Transverse colon (tissue), 4 donors: ENCODE data around the gene LMF2. TPM values are rescaled to one million over a fixed set of nuclear protein-coding genes. Genes with fewer than 3 reads are reported as not detected.
A peak's percentile ranks its signal among the peaks of the same experiment; 100 is the strongest.

ENCODE experiments used
- DNase-seq: peaks from one replicate; pipeline ENCODE4 v3.0.0-alpha.2; 2019
- H3K27ac ChIP-seq, 4 donors: fragments of 200-600 bp; sonication (generic); 2 replicates each; pipeline ENCODE4 v1.5.1; 2016 to 2018; ENCODE audit warnings: inconsistent platforms in 4 of 4
- H3K27me3 ChIP-seq: fragments of 200-600 bp; sonication (generic); 2 replicates; pipeline ENCODE4 v1.5.1; 2017; ENCODE audit warnings: inconsistent platforms
- H3K36me3 ChIP-seq, 4 donors: fragments of 200-600 bp; sonication (generic); 2 replicates each; pipeline ENCODE4 v1.5.1; 2017 to 2019; ENCODE audit warnings: inconsistent platforms in 4 of 4
- H3K4me1 ChIP-seq, 4 donors: fragments of 200-600 bp; sonication (generic); 2 replicates each; pipeline ENCODE4 v1.5.1; 2017 to 2020; ENCODE audit warnings: inconsistent platforms in 4 of 4
- H3K4me3 ChIP-seq, 4 donors: fragments of 200-600 bp; sonication (generic); 1 replicate in 1 of 4; 2 replicates in 3 of 4; pipeline versions ENCODE4 v1.5.1 to v1.6.1; 2017 to 2019; ENCODE audit warnings: inconsistent platforms in 4 of 4
- H3K9me3 ChIP-seq, 2 donors: fragments of 200-600 bp; sonication (generic); 2 replicates each; pipeline ENCODE4 v1.5.1; 2017 to 2019; ENCODE audit warnings: inconsistent platforms in 2 of 2
- CTCF ChIP-seq, 5 experiments: fragments of 200-600 bp in 3 of 5; fragments of 450-650 bp in 2 of 5; sonication (generic) in 3 of 5; IDR thresholded peaks; 1 replicate in 2 of 5; 2 replicates in 3 of 5; pipeline ENCODE4 v1.5.1; 2016 to 2017; ENCODE audit warnings: antibody characterized with exemption in 5 of 5, inconsistent platforms in 3 of 5, mild to moderate bottlenecking in 2 of 5, moderate library complexity in 1 of 5
- EP300 ChIP-seq: sonication (generic); formaldehyde crosslinking; IDR thresholded peaks from one replicate; pipeline ENCODE4 v1.6.1; 2017; ENCODE audit warnings: antibody characterized with exemption, low read depth
- POLR2A ChIP-seq: fragments of 450-650 bp; IDR thresholded peaks from one replicate; pipeline ENCODE4 v1.6.1; 2016; ENCODE audit warnings: antibody characterized with exemption, mild to moderate bottlenecking, moderate library complexity
- POLR2AphosphoS5 ChIP-seq, 3 donors: sonication (generic); formaldehyde crosslinking; IDR thresholded peaks; one replicate each; pipeline ENCODE4 v1.6.1; 2016; ENCODE audit warnings: antibody characterized with exemption in 3 of 3
- WGBS, 2 donors: methylation state at CpG; one replicate each; pipeline ENCODE4 v1.1.5; 2018; ENCODE audit warnings: low coverage in 1 of 2; 5-methylcytosine and 5-hydroxymethylcytosine counted together
- in situ Hi-C, 4 donors: fragments of 200-750 bp; cut with MboI; loops; one replicate each; pipeline versions ENCODE4 v1.15.0 to v1.15.1; 2017; ENCODE audit warnings: low sequenced_read_pairs in 3 of 4, low pct_ligation_motif_present in 1 of 4, low pct_unique_long_range_greater_than_20kb in 1 of 4
- intact Hi-C: fragments of 100-400 bp; cut with DNase I; formaldehyde crosslinking; loops from one replicate; pipeline ENCODE4 v1.15.1; 2023; ENCODE audit warnings: low total_unique reads
- total RNA-seq, 4 donors: library from RNA; depleted of rRNA; stranded (reverse); fragments of >200 nt; gene quantifications; one replicate each; pipeline ENCODE4 v1.1.0, GENCODE V29; 2016

The LMF2 gene
- total RNA-seq, 4 donors from 2014 or later, result 54.0 to 119 (median 79.9) TPM

DNA sequence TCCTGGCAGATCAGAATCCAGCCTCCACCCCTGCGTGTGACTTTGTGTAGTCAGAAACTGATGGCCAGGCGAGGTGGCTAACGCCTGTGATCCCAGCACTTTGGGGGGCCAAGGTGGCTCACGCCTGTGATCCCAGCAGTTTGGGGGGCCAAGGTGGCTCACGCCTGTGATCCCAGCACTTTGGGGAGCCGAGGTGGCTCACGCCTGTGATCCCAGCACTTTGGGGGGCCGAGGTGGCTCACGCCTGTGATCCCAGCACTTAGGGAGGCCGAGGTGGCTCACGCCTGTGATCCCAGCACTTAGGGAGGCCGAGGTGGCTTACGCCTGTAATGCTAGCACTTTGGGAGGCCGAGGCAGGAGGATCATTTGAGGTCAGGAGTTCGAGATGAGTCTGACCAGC lies 5.7 kb upstream of the LMF2 start:
- 83 to 97% methylated on average over 1 to 15 of the region's 15 CpGs for WGBS, 2 donors
- no peaks in the 10 kb centered on the region for H3K27me3 ChIP-seq
- H3K4me1 ChIP-seq, result peaks cover 0 to 14% (median 10%) of the 10 kb centered on the region in 4 donors
- in situ Hi-C loops (no loop called here), intact Hi-C loops (no loop called here)
- H3K4me3 ChIP-seq, result no peak overlapping the region
- peaks cover 0 to 6% (median 3%) of the 10 kb centered on the region in 4 donors for H3K36me3 ChIP-seq
- no peaks in the 10 kb centered on the region for H3K9me3 ChIP-seq
- no peak for DNase-seq
- no peak overlapping the region for H3K27ac ChIP-seq
- TF ChIP-seq POLR2A (no peak), EP300 (no peak), CTCF (IDR thresholded peaks at IDR 0.05) (no peak), POLR2AphosphoS5 (IDR thresholded peaks at IDR 0.05) (no peak)

DNA sequence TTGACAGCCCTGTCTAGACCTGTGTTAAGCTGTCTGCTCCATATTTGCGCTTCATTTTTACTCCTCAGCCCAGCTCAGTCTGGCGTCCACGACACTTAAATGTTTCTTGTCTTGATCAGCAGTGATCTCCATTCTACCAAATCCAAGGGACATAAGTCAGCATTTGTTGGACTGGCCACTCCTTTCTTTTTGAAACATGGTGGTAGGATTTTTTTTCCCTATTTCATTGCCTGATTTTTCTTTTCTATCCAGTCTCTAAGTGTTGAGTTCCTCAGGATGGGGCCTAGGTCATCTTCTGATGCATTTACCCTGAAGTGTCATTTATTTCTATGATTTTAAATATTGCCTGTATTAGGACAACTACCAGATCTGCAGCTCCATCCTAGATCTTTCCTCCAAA lies 1.4 kb upstream of the LMF2 start:
- H3K4me3 ChIP-seq, result peak overlapping the region in 3 of 4 donors; percentile 64 to 84 (median 64)
- H3K4me1 ChIP-seq, result peaks cover 8 to 30% (median 21%) of the 10 kb centered on the region in 4 donors
- TF ChIP-seq CTCF (IDR thresholded peaks at IDR 0.05), result no peak
- TF ChIP-seq EP300, result no peak
- no peak for TF ChIP-seq POLR2AphosphoS5 (IDR thresholded peaks at IDR 0.05)
- TF ChIP-seq POLR2A, result no peak
- DNase-seq, result no peak
- in situ Hi-C loops (no loop called here), intact Hi-C loops (no loop called here)
- H3K9me3 ChIP-seq, result no peaks in the 10 kb centered on the region
- H3K27me3 ChIP-seq, result no peaks in the 10 kb centered on the region
- H3K36me3 ChIP-seq, result peaks cover 0 to 4% (median 0%) of the 10 kb centered on the region in 4 donors
- WGBS, 2 donors, result 9 to 11% methylated on average over 3 of the region's 3 CpGs
- peak overlapping the region; percentile 89 to 93 (median 92) for H3K27ac ChIP-seq

- Histone ChIP-seq H3K27me3 (no peaks in the 10 kb centered on the region), H3K4me3 (peak within 1 kb of the TSS; percentile 81 to 98 (median 93)), H3K9me3 (no peaks in the 10 kb centered on the region), H3K4me1 (peaks cover 8 to 30% (median 21%) of the 10 kb centered on the region in 4 donors), H3K36me3 (peaks cover 0 to 4% (median 0%) of the 10 kb centered on the region in 4 donors), H3K27ac (peak within 1 kb of the TSS; percentile 90 to 96 (median 92))
- WGBS, 2 donors, result 1 to 2% methylated on average over 6 to 25 of the region's 76 CpGs
- in situ Hi-C loops (no loop called here), intact Hi-C loops (no loop called here)
- TF ChIP-seq POLR2AphosphoS5 (IDR thresholded peaks at IDR 0.05) (peak; percentile 92 to 94 (median 94)), POLR2A (peak; percentile 82), EP300 (no peak)
- DNase-seq, result peak; percentile 97
Measured at GRCh38 chr22:50507991-50508884, 736 bp upstream of the LMF2 start, which contains the start of gene NCAPH2. Gene NCAPH2 (plus strand): TSS chr22:50508224. CDS start chr22:50508338, 114 bp downstream.

- peaks cover 0 to 4% (median 0%) of the 10 kb centered on the region in 4 donors for H3K36me3 ChIP-seq
- no peak for DNase-seq
- H3K4me3 ChIP-seq, result peak overlapping the region; percentile 59 to 98 (median 93)
- 29% methylated on average over 18 of the region's 21 CpGs; no CpG with 5 or more reads in 1 of the 2 donors for WGBS, 2 donors
- intact Hi-C loops (no loop called here), in situ Hi-C loops (no loop called here)
- peaks cover 8 to 30% (median 21%) of the 10 kb centered on the region in 4 donors for H3K4me1 ChIP-seq
- peak overlapping the region; percentile 87 to 96 (median 90) for H3K27ac ChIP-seq
- no peaks in the 10 kb centered on the region for H3K27me3 ChIP-seq
- TF ChIP-seq EP300 (no peak), CTCF (IDR thresholded peaks at IDR 0.05) (no peak), POLR2A (no peak), POLR2AphosphoS5 (IDR thresholded peaks at IDR 0.05) (no peak)
- H3K9me3 ChIP-seq, result no peaks in the 10 kb centered on the region
Measured at GRCh38 chr22:50506611-50507420, 686 bp downstream of the LMF2 start.
